Midbrain (tissue), 1 donor: ENCODE results near the gene UBE2O.
A peak's percentile ranks its signal among the peaks of the same experiment; 100 is the strongest.

Experiments
- DNase-seq: peaks from one replicate; lab custom pipeline; 2025; lab: John Stamatoyannopoulos, UW

The UBE2O gene

GRCh38 chr17:76388966-76389888 lies 63.7 kb downstream of the UBE2O start:
- DNase-seq = no peak

- no peak for DNase-seq
These were observed 65.8 kb downstream of the UBE2O start for GRCh38 chr17:76386966-76387765.

- no peak for DNase-seq
These were observed 66.8 kb downstream of the UBE2O start for GRCh38 chr17:76385892-76386786.

GRCh38 chr17:76384987-76385891 lies 67.7 kb downstream of the UBE2O start:
- no peak for DNase-seq

- peak; percentile 26 for DNase-seq
These were observed 68.5 kb downstream of the UBE2O start, which contains the start of gene SPHK1 for GRCh38 chr17:76384222-76384986. Gene SPHK1, plus strand, starts transcription at chr17:76384609. Its CDS starts 1,036 bp downstream, at chr17:76385645.

GRCh38 chr17:76383546-76384221 lies 69.3 kb downstream of the UBE2O start:
- DNase-seq = no peak

GRCh38 chr17:76382803-76383545 lies 70.0 kb downstream of the UBE2O start:
- DNase-seq = no peak

- no peak for DNase-seq
These were observed 70.6 kb downstream of the UBE2O start for GRCh38 chr17:76382351-76382802.

- no peak for DNase-seq
These were observed 71.2 kb downstream of the UBE2O start for GRCh38 chr17:76381633-76382350.

GRCh38 chr17:76379646-76380376 lies 73.1 kb downstream of the UBE2O start:
- DNase-seq = no peak

- no peak for DNase-seq
These were observed 73.7 kb downstream of the UBE2O start for GRCh38 chr17:76379275-76379641.

- no peak for DNase-seq
These were observed 74.2 kb downstream of the UBE2O start for GRCh38 chr17:76378548-76379274.

- no peak for DNase-seq
These were observed 76.4 kb downstream of the UBE2O start for GRCh38 chr17:76376318-76377133.

- DNase-seq = no peak
These were observed 81.0 kb downstream of the UBE2O start for GRCh38 chr17:76371656-76372628.
